PFSK-1 (cell line): ENCODE results near the gene PKDCC.

ENCODE experiments used
- FOXP2 ChIP-seq: optimal IDR thresholded peaks from 2 replicates; pipeline ENCODE3; 2011; ENCODE audit warnings: borderline replicate concordance, control low read depth, inconsistent platforms; ENCODE audit not compliant: insufficient read depth; ENCODE audit errors: extremely low read length, extremely low read depth
- POLR2AphosphoS5 ChIP-seq: IDR thresholded peaks from 2 replicates; pipeline ENCODE4 v1.6.1; 2012; ENCODE audit warnings: low read depth, mild to moderate bottlenecking, control low read depth, low read length, moderate library complexity
- REST ChIP-seq, 2 experiments: IDR thresholded peaks; 2 replicates each; pipeline versions ENCODE4 v1.6.1 to v1.8.0; 2011 to 2012; ENCODE audit warnings: low read depth in 2 of 2, low read length in 2 of 2, control low read depth in 1 of 2, inconsistent platforms in 1 of 2, mild to moderate bottlenecking in 1 of 2, moderate library complexity in 1 of 2; ENCODE audit not compliant: insufficient read depth in 1 of 2
- SIN3A ChIP-seq: IDR thresholded peaks from 2 replicates; pipeline ENCODE4 v1.6.1; 2012; ENCODE audit warnings: mild to moderate bottlenecking, low read length, moderate library complexity, borderline replicate concordance; ENCODE audit not compliant: insufficient read depth
- TAF1 ChIP-seq: IDR thresholded peaks from 2 replicates; pipeline ENCODE4 v1.6.1; 2012; ENCODE audit warnings: low read length, control low read depth, borderline replicate concordance; ENCODE audit not compliant: insufficient read depth

DNA sequence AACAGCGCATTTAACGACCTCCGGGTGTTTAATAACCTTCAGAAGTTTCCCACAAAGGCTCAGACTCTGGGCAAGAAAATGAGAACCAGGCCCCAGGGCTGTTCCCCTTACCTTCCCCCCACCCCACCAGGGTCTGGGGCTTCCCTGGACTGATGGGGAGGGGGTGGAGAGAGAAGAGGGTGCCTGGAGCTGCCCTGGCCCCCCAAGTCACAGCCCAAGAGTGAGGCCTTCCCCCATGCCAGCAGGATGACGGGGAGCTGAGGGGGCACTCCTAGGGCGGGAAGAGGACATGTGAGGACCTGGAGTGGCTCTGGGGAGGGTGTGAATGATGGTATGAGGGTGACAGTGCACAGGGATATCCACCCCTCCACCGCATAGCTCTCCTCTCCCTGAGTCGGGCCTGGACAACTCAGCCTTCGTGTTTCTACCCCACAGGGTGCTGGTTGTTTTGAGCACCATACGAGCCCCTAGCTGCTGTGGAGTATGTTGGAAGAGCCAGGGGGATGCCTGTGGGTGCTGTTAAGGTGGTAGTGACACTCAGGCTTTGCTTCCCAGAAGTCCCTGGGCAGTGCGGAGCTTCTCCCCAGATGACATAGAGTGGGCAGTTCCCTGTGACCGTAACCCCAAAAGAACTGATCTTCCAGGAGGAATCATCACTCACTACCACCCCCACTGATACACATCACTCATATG, 3.9 kb downstream of the PKDCC start:
- TF ChIP-seq REST (IDR thresholded peaks at IDR 0.05; ENCODE audit: insufficient read depth in 1 of 2, low read depth in 2 of 2, low read length in 2 of 2) (no peak), TAF1 (no peak), POLR2AphosphoS5 (no peak), SIN3A (no peak), FOXP2 (no peak)
